NK-92 (cell line): Measurements from ENCODE around the gene KAT6B.

Experiments
- DNase-seq: peaks from one replicate; lab custom pipeline; 2025; ENCODE audit not compliant: unreplicated experiment; lab: John Stamatoyannopoulos, UW

KAT6B gene

GRCh38 chr10:75062506-75063299 lies 236.3 kb downstream of the KAT6B start:
- DNase-seq = no peak

GRCh38 chr10:75063461-75064230 lies 237.2 kb downstream of the KAT6B start:
- no peak for DNase-seq

- DNase-seq = no peak
Measured at GRCh38 chr10:75065076-75065475, 238.7 kb downstream of the KAT6B start.

- DNase-seq = no peak
Measured at GRCh38 chr10:75066271-75066670, 239.9 kb downstream of the KAT6B start.

GRCh38 chr10:75067272-75067671 lies 240.9 kb downstream of the KAT6B start:
- DNase-seq = no peak

- DNase-seq = no peak
Measured at GRCh38 chr10:75068523-75068922, 242.1 kb downstream of the KAT6B start.

GRCh38 chr10:75070476-75070875 lies 244.1 kb downstream of the KAT6B start:
- no peak for DNase-seq

- no peak for DNase-seq
Measured at GRCh38 chr10:75070961-75071428, 244.6 kb downstream of the KAT6B start.

- no peak for DNase-seq
Measured at GRCh38 chr10:75071756-75072155, 245.4 kb downstream of the KAT6B start.

- no peak for DNase-seq
Measured at GRCh38 chr10:75072727-75073126, 246.3 kb downstream of the KAT6B start.

GRCh38 chr10:75073442-75073841 lies 247.0 kb downstream of the KAT6B start:
- DNase-seq = no peak

GRCh38 chr10:75074711-75075445 lies 248.5 kb downstream of the KAT6B start:
- DNase-seq = no peak

- DNase-seq = no peak
Measured at GRCh38 chr10:75076348-75076747, 249.9 kb downstream of the KAT6B start.

GRCh38 chr10:75079436-75080083 lies 253.2 kb downstream of the KAT6B start:
- DNase-seq = no peak

GRCh38 chr10:75080554-75080953 lies 254.2 kb downstream of the KAT6B start:
- DNase-seq = no peak

GRCh38 chr10:75081379-75081778 lies 255.0 kb downstream of the KAT6B start:
- no peak for DNase-seq
